Stomach (tissue), 19 donors: Measurements from ENCODE around the gene PACS2. TPM values are rescaled to one million over a fixed set of nuclear protein-coding genes. Genes with fewer than 3 reads are reported as not detected.

Experiments used
- DNase-seq, 2 donors: peaks; one replicate each; pipeline versions ENCODE4 v3.0.0 to v3.0.0-alpha.2; 2013 to 2019
- H3K27ac ChIP-seq, 5 donors: fragments of 200-600 bp in 4 of 5; sonication (generic) in 4 of 5; one replicate each; pipeline ENCODE4 v1.5.1; 2013 to 2019; ENCODE audit warnings: mild to moderate bottlenecking in 1 of 5, moderate library complexity in 1 of 5
- H3K27me3 ChIP-seq, 3 donors: fragments of 200-600 bp; sonication (generic); one replicate each; pipeline ENCODE4 v1.5.1; 2017 to 2019; ENCODE audit warnings: mixed run types in 1 of 3
- H3K36me3 ChIP-seq, 4 donors: fragments of 200-600 bp; sonication (generic); 1 replicate in 3 of 4; 2 replicates in 1 of 4; pipeline ENCODE4 v1.5.1; 2016 to 2019
- H3K4me1 ChIP-seq, 4 donors: fragments of 200-600 bp; sonication (generic); one replicate each; pipeline ENCODE4 v1.5.1; 2016 to 2019
- H3K4me3 ChIP-seq, 4 donors: fragments of 200-600 bp; sonication (generic) in 3 of 4; one replicate each; pipeline ENCODE4 v1.5.1; 2016 to 2019; ENCODE audit warnings: mild to moderate bottlenecking in 1 of 4
- H3K9me3 ChIP-seq, 4 donors: fragments of 200-600 bp; sonication (generic); one replicate each; pipeline ENCODE4 v1.5.1; 2016 to 2019
- CTCF ChIP-seq, 7 experiments: fragments of 450-650 bp in 4 of 7; fragments of 200-600 bp in 3 of 7; sonication (generic) in 3 of 7; IDR thresholded peaks; one replicate each; pipeline ENCODE4 v1.5.1; 2016 to 2019; ENCODE audit warnings: antibody characterized with exemption in 7 of 7, control low read depth in 2 of 7, mild to moderate bottlenecking in 1 of 7
- EP300 ChIP-seq: sonication (generic); formaldehyde crosslinking; IDR thresholded peaks from one replicate; pipeline ENCODE4 v1.6.1; 2017; ENCODE audit warnings: antibody characterized with exemption
- POLR2A ChIP-seq, 4 donors: fragments of 450-650 bp; IDR thresholded peaks; one replicate each; pipeline ENCODE4 v1.6.1; 2016; ENCODE audit warnings: antibody characterized with exemption in 4 of 4, control low read depth in 2 of 4, mild to moderate bottlenecking in 1 of 4, moderate library complexity in 1 of 4
- POLR2AphosphoS5 ChIP-seq, 3 donors: sonication (generic); formaldehyde crosslinking; IDR thresholded peaks; one replicate each; pipeline ENCODE4 v1.6.1; 2016; ENCODE audit warnings: antibody characterized with exemption in 3 of 3
- WGBS, 5 donors: extraction: QIAGEN DNeasy Blood & Tissue Kit in 3 of 5; methylation state at CpG; one replicate each; pipeline versions ENCODE4 v1.1.5 to v1.1.7; 2013 to 2018; 5-methylcytosine and 5-hydroxymethylcytosine counted together
- intact Hi-C: fragments of 100-400 bp; cut with DNase I; formaldehyde crosslinking; loops from one replicate; pipeline ENCODE4 v1.15.1; 2023; ENCODE audit warnings: low total_unique reads
- long read RNA-seq, 10 donors: transcript quantifications; one replicate each; lab custom pipeline, GENCODE V29; 2026
- polyA plus RNA-seq, 3 donors: library from polyadenylated mRNA; stranded (reverse); fragments of 200-250 nt; gene quantifications; one replicate each; pipeline ENCODE4 v1.2.3, GENCODE V29; 2013
- total RNA-seq, 5 donors: library from RNA; depleted of rRNA; stranded (reverse); fragments of >200 nt; gene quantifications; one replicate each; pipeline versions ENCODE4 v1.1.0 to v1.2.3, GENCODE V29; 2014 to 2016
- donor health status: healthy with polysubstance abuse.
- donor health status: Bipolar disorder and iron deficiency.
- donor health status: healthy.

Gene PACS2
- total RNA-seq (100 to 1,000 TPM in 3 of 5 donors, 10 to 100 TPM in 2; 33.6 to 209 (median 114) TPM), polyA plus RNA-seq (10 to 100 TPM; 23.4 to 49.8 (median 34.7) TPM)
- long read RNA-seq, donor 1, result 0 reads
- long read RNA-seq, donor 2, transcript PACS2-201 (24 exons, 3,708 nt), result major isoform, 5 of 6 reads
- long read RNA-seq, donor 2, partial matches to known transcripts, result 0 of 6 reads
- long read RNA-seq, donor 2, other reads (novel, unspliced or antisense), result 0 of 6 reads
- long read RNA-seq, donor 3, partial matches to known transcripts, result 0 of 1 reads
- long read RNA-seq, donor 3, other reads (novel, unspliced or antisense), result 0 of 1 reads
- long read RNA-seq, donor 4, result 0 reads
- long read RNA-seq, donor 5, partial matches to known transcripts, result 5 of 11 reads
- long read RNA-seq, donor 5, other reads (novel, unspliced or antisense), result 0 of 11 reads
- long read RNA-seq, donor 6, transcript PACS2-201 (24 exons, 3,708 nt), result major isoform, 8 of 9 reads
- long read RNA-seq, donor 6, partial matches to known transcripts, result 0 of 9 reads
- long read RNA-seq, donor 6, other reads (novel, unspliced or antisense), result 0 of 9 reads
- long read RNA-seq, donor 7, partial matches to known transcripts, result 0 of 2 reads
- long read RNA-seq, donor 7, other reads (novel, unspliced or antisense), result 0 of 2 reads
- long read RNA-seq, donor 8, partial matches to known transcripts, result 0 of 4 reads
- long read RNA-seq, donor 8, other reads (novel, unspliced or antisense), result 0 of 4 reads
- long read RNA-seq, donor 9, partial matches to known transcripts, result 0 of 1 reads
- long read RNA-seq, donor 9, other reads (novel, unspliced or antisense), result 0 of 1 reads
- long read RNA-seq, donor 10, result 0 reads

- DNase-seq, result peak; percentile 85 to 96
- WGBS, 5 donors, result 0 to 2% (median 1%) methylated on average over 16 to 153 of the region's 163 CpGs
- Histone ChIP-seq H3K36me3 (no peaks in the 10 kb centered on the region), H3K9me3 (no peaks in the 10 kb centered on the region), H3K27me3 (no peaks in the 10 kb centered on the region), H3K4me3 (peak within 1 kb of the TSS; percentile 80 to 92 (median 84)), H3K4me1 (peaks cover 39 to 61% (median 46%) of the 10 kb centered on the region in 4 donors), H3K27ac (peak within 1 kb of the TSS; percentile 87 to 98 (median 96))
- intact Hi-C loops, result no loop called here
- TF ChIP-seq CTCF (IDR thresholded peaks at IDR 0.05) (no peak), POLR2AphosphoS5 (IDR thresholded peaks at IDR 0.05) (no peak), POLR2A (IDR thresholded peaks at IDR 0.05) (no peak), EP300 (no peak)
Measured at GRCh38 chr14:105314287-105315200, at the start of gene PACS2. Gene PACS2, plus strand, starts transcription at chr14:105314748. Its CDS starts 171 bp downstream, at chr14:105314919.

- no peaks in the 10 kb centered on the region for H3K9me3 ChIP-seq
- intact Hi-C loops, result no loop called here
- 75 to 93% (median 90%) methylated on average over 17 to 21 of the region's 21 CpGs for WGBS, 5 donors
- H3K27ac ChIP-seq, result no peak overlapping the region
- H3K27me3 ChIP-seq, result no peaks in the 10 kb centered on the region
- H3K4me3 ChIP-seq, result no peak overlapping the region
- H3K4me1 ChIP-seq, result peaks cover 0 to 9% (median 6%) of the 10 kb centered on the region in 4 donors
- TF ChIP-seq EP300 (no peak), POLR2A (IDR thresholded peaks at IDR 0.05) (no peak), CTCF (IDR thresholded peaks at IDR 0.05) (no peak), POLR2AphosphoS5 (IDR thresholded peaks at IDR 0.05) (no peak)
- DNase-seq, result no peak
- H3K36me3 ChIP-seq, result peaks cover 0 to 69% (median 52%) of the 10 kb centered on the region in 4 donors
Measured at GRCh38 chr14:105267820-105268548, 46.6 kb upstream of the PACS2 start.

GRCh38 chr14:105268736-105269354 is 45.7 kb upstream of the PACS2 start:
- intact Hi-C loops, result no loop called here
- Histone ChIP-seq H3K4me1 (peaks cover 1 to 14% (median 11%) of the 10 kb centered on the region in 4 donors), H3K36me3 (peaks cover 0 to 63% (median 45%) of the 10 kb centered on the region in 4 donors), H3K27ac (no peak overlapping the region), H3K4me3 (no peak overlapping the region), H3K9me3 (no peaks in the 10 kb centered on the region), H3K27me3 (no peaks in the 10 kb centered on the region)
- no peak for DNase-seq
- 88 to 98% (median 95%) methylated on average over 17 to 18 of the region's 18 CpGs for WGBS, 5 donors
- no peak for TF ChIP-seq CTCF (IDR thresholded peaks at IDR 0.05)
- no peak for TF ChIP-seq EP300
- no peak for TF ChIP-seq POLR2A (IDR thresholded peaks at IDR 0.05)
- TF ChIP-seq POLR2AphosphoS5 (IDR thresholded peaks at IDR 0.05), result no peak
